H1 (cell line): Measurements from ENCODE around the gene TBC1D20. TPM values are rescaled to one million over a fixed set of nuclear protein-coding genes. Genes with fewer than 3 reads are reported as not detected.

Experiments used
- CTCF ChIA-PET: fragments of 300-600 bp; sonication (Branson Sonifier 250); formaldehyde crosslinking; loops from one replicate; lab custom pipeline; 2021; ENCODE audit not compliant: partially characterized antibody; lab: Charles Lee
- POLR2A ChIA-PET: fragments of 300-600 bp; sonication (Branson Sonifier 250); formaldehyde crosslinking; loops from one replicate; lab custom pipeline; 2021; ENCODE audit warnings: inconsistent platforms; ENCODE audit not compliant: partially characterized antibody; lab: Charles Lee
- DNase-seq, 2 experiments: peaks; one replicate each; pipeline versions ENCODE4 v3.0.0 to v3.0.0-alpha.2; 2010 to 2022; ENCODE audit warnings: low spot score in 2 of 2, low read depth in 1 of 2, mixed read lengths in 1 of 2
- FAIRE-seq: peaks from 2 replicates; lab custom pipeline; 2011; peaks lifted over from hg19 to GRCh38; lab: Jason Lieb, UNC
- H2AFZ ChIP-seq: 2 replicates; pipeline ENCODE4 v1.8.1; 2012; ENCODE audit warnings: low read length, inconsistent platforms
- H2AK5ac ChIP-seq: 2 replicates; pipeline ENCODE4 v1.6.1; 2013; ENCODE audit warnings: low read depth, low read length
- H2BK120ac ChIP-seq: replicated peaks from 2 replicates; pipeline ENCODE3; 2013; ENCODE audit warnings: low read depth, low read length, inconsistent platforms
- H2BK12ac ChIP-seq: 2 replicates; pipeline ENCODE4 v1.6.1; 2013; ENCODE audit warnings: low read depth, low read length
- H2BK15ac ChIP-seq: 2 replicates; pipeline ENCODE4 v1.6.1; 2013; ENCODE audit warnings: low read length
- H2BK20ac ChIP-seq: 2 replicates; pipeline ENCODE4 v1.6.1; 2013; ENCODE audit warnings: low read length
- H2BK5ac ChIP-seq: 2 replicates; pipeline ENCODE4 v1.6.1; 2013; ENCODE audit warnings: low read depth, low read length
- H3K14ac ChIP-seq: 2 replicates; pipeline ENCODE4 v1.6.1; 2013; ENCODE audit warnings: inconsistent platforms; ENCODE audit not compliant: insufficient read length
- H3K18ac ChIP-seq: 2 replicates; pipeline ENCODE4 v1.6.1; 2013; ENCODE audit warnings: low read length; ENCODE audit errors: extremely low read depth
- H3K23ac ChIP-seq: 2 replicates; pipeline ENCODE4 v1.6.1; 2013; ENCODE audit warnings: inconsistent platforms; ENCODE audit not compliant: insufficient read length
- H3K23me2 ChIP-seq: 2 replicates; pipeline ENCODE4 v1.6.1; 2013; ENCODE audit warnings: low read depth, low read length
- H3K27ac ChIP-seq: 2 replicates; pipeline ENCODE4 v1.6.1; 2011; ENCODE audit warnings: low read depth, low read length, inconsistent platforms
- H3K27me3 ChIP-seq, 4 experiments: replicated peaks in 1 of 4; 1 replicate in 1 of 4; 2 replicates in 3 of 4; pipeline versions ENCODE4 v1.6.1 to v1.8.1; 2011 to 2013; ENCODE audit warnings: low read length in 3 of 4, mild to moderate bottlenecking in 3 of 4, inconsistent platforms in 2 of 4, mixed read lengths in 2 of 4, moderate library complexity in 1 of 4; ENCODE audit not compliant: control insufficient read depth in 3 of 4, insufficient read depth in 3 of 4; ENCODE audit errors: extremely low read depth in 1 of 4
- H3K36me3 ChIP-seq, 4 experiments: 2 replicates each; pipeline versions ENCODE4 v1.6.1 to v1.8.1; 2011 to 2013; ENCODE audit warnings: mild to moderate bottlenecking in 4 of 4, low read length in 3 of 4, moderate library complexity in 2 of 4, control low read depth in 1 of 4, inconsistent platforms in 1 of 4; ENCODE audit not compliant: insufficient read depth in 4 of 4, control insufficient read depth in 2 of 4
- H3K4ac ChIP-seq: replicated peaks from 2 replicates; pipeline ENCODE3; 2013; ENCODE audit warnings: low read length, low read depth, mixed read lengths, inconsistent platforms; ENCODE audit not compliant: insufficient read length
- H3K4me1 ChIP-seq, 4 experiments: replicated peaks in 1 of 4; 1 replicate in 1 of 4; 2 replicates in 3 of 4; pipeline versions ENCODE4 v1.6.1 to v1.8.1; 2011 to 2013; ENCODE audit warnings: low read length in 3 of 4, inconsistent platforms in 2 of 4, mixed read lengths in 1 of 4; ENCODE audit not compliant: insufficient read depth in 4 of 4, control insufficient read depth in 3 of 4
- H3K4me2 ChIP-seq, 2 experiments: 2 replicates each; pipeline versions ENCODE4 v1.6.1 to v1.8.1; 2011 to 2013; ENCODE audit warnings: low read depth in 2 of 2, low read length in 2 of 2, control low read depth in 1 of 2, inconsistent platforms in 1 of 2, mild to moderate bottlenecking in 1 of 2; ENCODE audit not compliant: insufficient read depth in 1 of 2
- H3K4me3 ChIP-seq, 4 experiments: fragments of 200-600, 300-600 bp in 1 of 4; sonication (generic), shearing (Covaris generic), sonication (Bioruptor Twin) in 1 of 4; 2 replicates each; pipeline versions ENCODE4 v1.5.1 to v1.8.1; 2011 to 2016; ENCODE audit warnings: low read length in 4 of 4, low read depth in 3 of 4, control low read depth in 2 of 4, inconsistent platforms in 2 of 4, mild to moderate bottlenecking in 2 of 4, mixed read lengths in 1 of 4, moderate library complexity in 1 of 4; ENCODE audit not compliant: insufficient read depth in 2 of 4; ENCODE audit errors: extremely low read depth in 1 of 4
- H3K56ac ChIP-seq: replicated peaks from 2 replicates; pipeline ENCODE3; 2013; ENCODE audit warnings: low read depth, mild to moderate bottlenecking, mixed read lengths, low read length, inconsistent platforms; ENCODE audit not compliant: insufficient read length
- H3K79me1 ChIP-seq: 2 replicates; pipeline ENCODE4 v1.6.1; 2013; ENCODE audit warnings: low read depth, low read length, control low read depth
- H3K79me2 ChIP-seq, 2 experiments: 2 replicates each; pipeline versions ENCODE4 v1.6.1 to v1.8.1; 2012 to 2013; ENCODE audit warnings: low read length in 2 of 2, mild to moderate bottlenecking in 2 of 2, inconsistent platforms in 1 of 2; ENCODE audit not compliant: insufficient read depth in 2 of 2, control insufficient read depth in 1 of 2
- H3K9ac ChIP-seq, 4 experiments: replicated peaks in 1 of 4; 1 replicate in 1 of 4; 2 replicates in 3 of 4; pipeline versions ENCODE4 v1.6.1 to v1.8.1; 2011 to 2013; ENCODE audit warnings: low read depth in 3 of 4, low read length in 3 of 4, control low read depth in 2 of 4, mild to moderate bottlenecking in 2 of 4, moderate library complexity in 2 of 4, inconsistent platforms in 1 of 4; ENCODE audit errors: extremely low read depth in 1 of 4
- H3K9me3 ChIP-seq, 2 experiments: 2 replicates each; pipeline versions ENCODE4 v1.6.1 to v1.8.1; 2012 to 2013; ENCODE audit warnings: mild to moderate bottlenecking in 2 of 2, moderate library complexity in 2 of 2, control low read depth in 1 of 2, inconsistent platforms in 1 of 2, low read depth in 1 of 2, low read length in 1 of 2, mixed read lengths in 1 of 2; ENCODE audit not compliant: insufficient read depth in 2 of 2
- H4K20me1 ChIP-seq, 2 experiments: replicated peaks in 1 of 2; 2 replicates each; pipeline versions ENCODE3 to v1.8.1; 2011 to 2013; ENCODE audit warnings: inconsistent platforms in 2 of 2, low read length in 2 of 2, mild to moderate bottlenecking in 1 of 2; ENCODE audit not compliant: insufficient read depth in 2 of 2, control insufficient read depth in 1 of 2
- H4K5ac ChIP-seq: 2 replicates; pipeline ENCODE4 v1.6.1; 2013; ENCODE audit warnings: low read length, low read depth, mixed read lengths, inconsistent platforms; ENCODE audit not compliant: insufficient read length
- H4K8ac ChIP-seq: 2 replicates; pipeline ENCODE4 v1.8.0; 2013; ENCODE audit warnings: mild to moderate bottlenecking, moderate library complexity, low read length, inconsistent platforms; ENCODE audit not compliant: insufficient read depth; ENCODE audit errors: extremely low read depth
- H4K91ac ChIP-seq: replicated peaks from 2 replicates; pipeline ENCODE3; 2013; ENCODE audit warnings: low read length, mixed read lengths, inconsistent platforms; ENCODE audit not compliant: insufficient read length
- BRCA1 ChIP-seq: IDR thresholded peaks from 2 replicates; pipeline ENCODE4 v1.6.1; 2012; ENCODE audit warnings: low read depth, low read length, improper control_type of control experiment
- RBBP5 ChIP-seq: IDR thresholded peaks from 2 replicates; pipeline ENCODE4 v1.7.1; 2012; ENCODE audit warnings: low read depth, mild to moderate bottlenecking, inconsistent platforms, low read length, moderate library complexity, borderline replicate concordance
- WGBS, 2 experiments: shearing (Covaris generic) in 1 of 2; methylation state at CpG; one replicate each; pipeline versions ENCODE4 v1.1.6 to v1.1.7; 2013 to 2015; ENCODE audit warnings: low lambda C conversion rate in 2 of 2, mixed read lengths in 2 of 2, inconsistent platforms in 1 of 2, low coverage in 1 of 2, missing lambda C conversion rate in 1 of 2; ENCODE audit not compliant: insufficient replicate concordance in 2 of 2, insufficient coverage in 1 of 2, insufficient read length in 1 of 2; ENCODE audit errors: extremely low coverage in 1 of 2, missing lambda C conversion rate in 1 of 2; 5-methylcytosine and 5-hydroxymethylcytosine counted together
- polyA plus RNA-seq, 7 experiments: library from polyadenylated mRNA; depleted of rRNA in 3 of 7; stranded (reverse) in 5 of 7; unstranded in 2 of 7; fragments of >200 nt in 5 of 7; fragments of 200-250 nt in 2 of 7; gene quantifications; 1 replicate in 5 of 7; 2 replicates in 1 of 7; 4 replicates in 1 of 7; pipeline versions ENCODE4 v1.2.1 to v1.2.3, GENCODE V29; 2011 to 2013; ENCODE audit warnings: missing spikeins in 2 of 7, mixed read lengths in 2 of 7
- total RNA-seq: library from RNA; stranded (reverse); fragmentation: NEBNext Ultra II Directional; extraction: Animal tissue kit (Norgen Biotek cat#: 25700); gene quantifications from 2 replicates; pipeline ENCODE4 v1.2.1, GENCODE V29; 2021

TBC1D20 gene
- total and polyA plus RNA-seq, 2 of the 8 experiments (the other 6 are each of a cell fraction or from before 2014, with no cell fraction given) = 14.5 to 17.1 TPM

DNA sequence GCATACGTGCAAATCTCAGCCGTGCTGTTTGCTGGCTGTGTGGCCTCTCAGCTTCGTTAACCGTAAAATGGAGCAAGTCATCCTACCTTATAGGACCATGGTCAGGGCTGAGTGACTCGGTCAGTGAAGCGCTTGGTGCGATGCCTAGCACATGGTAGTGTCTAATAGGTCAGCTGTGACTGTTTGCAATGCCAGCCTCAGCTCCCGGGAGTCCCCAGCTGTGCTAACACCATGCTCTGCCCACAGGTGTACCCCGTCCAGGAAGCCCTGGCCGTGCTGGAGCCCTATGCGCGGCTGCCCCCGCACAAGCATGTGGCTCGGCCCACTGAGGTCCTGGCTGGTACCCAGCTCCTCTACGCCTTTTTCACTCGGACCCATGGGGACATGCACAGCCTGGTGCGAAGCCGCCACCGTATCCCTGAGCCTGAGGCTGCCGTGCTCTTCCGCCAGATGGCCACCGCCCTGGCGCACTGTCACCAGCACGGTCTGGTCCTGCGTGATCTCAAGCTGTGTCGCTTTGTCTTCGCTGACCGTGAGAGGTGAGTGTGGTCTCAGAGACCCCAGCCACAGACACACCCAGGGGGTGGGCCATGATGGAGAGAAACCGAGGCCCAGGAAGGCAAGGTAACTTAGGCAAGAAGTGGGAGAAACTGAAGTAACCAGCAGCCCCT lies 71.2 kb downstream of the TBC1D20 start:
- ChIA-PET CTCF (interaction anchor here (0.6 to 3.5 kb wide), 5 partner anchors 15 to 41 kb away, joined by 3 to 14 read pairs (median 3); no protein-coding TSS in a partner anchor), POLR2A (interaction anchor here (0.9 to 15.2 kb wide), 6 partner anchors 8 to 61 kb away, joined by 3 to 263 read pairs (median 5); partner anchors contain the start of genes NRSN2 and TRIB3)
- H2AFZ ChIP-seq = no peak overlapping the region
- H3K4me3 ChIP-seq = no peak overlapping the region
- H4K20me1 ChIP-seq = peaks cover 3 to 4% of the 10 kb centered on the region in 2 experiments
- no peaks in the 10 kb centered on the region for H3K9me3 ChIP-seq
- H3K23ac ChIP-seq = no peak overlapping the region
- H2AK5ac ChIP-seq = no peak overlapping the region
- no peaks in the 10 kb centered on the region for H3K79me1 ChIP-seq
- FAIRE-seq (no peak), DNase-seq (no peak)
- no peak overlapping the region for H2BK20ac ChIP-seq
- no peak overlapping the region for H3K27ac ChIP-seq
- no peak overlapping the region for H3K4me2 ChIP-seq
- no peak overlapping the region for H2BK15ac ChIP-seq
- no peak overlapping the region for H4K91ac ChIP-seq
- 93% methylated on average over 26 of the region's 29 CpGs; no CpG with 5 or more reads in 1 of the 2 experiments for WGBS, 2 experiments
- H3K79me2 ChIP-seq = no peaks in the 10 kb centered on the region
- H2BK120ac ChIP-seq = no peak overlapping the region
- H3K36me3 ChIP-seq = peaks cover 0 to 26% (median 5%) of the 10 kb centered on the region in 4 experiments; a peak in 4 of 8 replicates
- no peak overlapping the region for H3K18ac ChIP-seq
- no peak overlapping the region for H3K4ac ChIP-seq
- no peak overlapping the region for H4K5ac ChIP-seq
- H3K4me1 ChIP-seq = no peaks in the 10 kb centered on the region
- no peak for TF ChIP-seq BRCA1
- no peak for TF ChIP-seq RBBP5
- no peak overlapping the region for H3K9ac ChIP-seq
- H3K56ac ChIP-seq = no peak overlapping the region
- H2BK12ac ChIP-seq = no peak overlapping the region
- H3K23me2 ChIP-seq = no peaks in the 10 kb centered on the region
- H2BK5ac ChIP-seq = no peak overlapping the region
- no peak overlapping the region for H3K14ac ChIP-seq
- no peaks in the 10 kb centered on the region for H3K27me3 ChIP-seq
- H4K8ac ChIP-seq = 0 out of 2 replicates have a peak overlapping the region, but pooled peaks have one; percentile 5
